PC-3 (cell line): ENCODE measurements around the gene RDX.

Experiments
- EZH2 ChIP-seq: fragments of 300-600 bp; sonication (generic); IDR thresholded peaks from one replicate; pipeline ENCODE4 v1.6.1; 2017; ENCODE audit warnings: antibody characterized with exemption, mild to moderate bottlenecking, low read length; ENCODE audit not compliant: unreplicated experiment
- EZH2phosphoT487 ChIP-seq: fragments of 300-600 bp; sonication (generic); IDR thresholded peaks from 2 replicates; pipeline ENCODE4 v1.6.1; 2018; ENCODE audit warnings: mild to moderate bottlenecking, antibody characterized with exemption, low read length, borderline replicate concordance
- TF ChIP-seq, protein P1 (sequence below): fragments of 300-600 bp; sonication (generic); conservative IDR thresholded peaks from 2 replicates; pipeline ENCODE4 v1.5.1; 2017; ENCODE audit warnings: antibody characterized with exemption, low read depth, mild to moderate bottlenecking, low read length

- TF ChIP-seq, protein P1, sequence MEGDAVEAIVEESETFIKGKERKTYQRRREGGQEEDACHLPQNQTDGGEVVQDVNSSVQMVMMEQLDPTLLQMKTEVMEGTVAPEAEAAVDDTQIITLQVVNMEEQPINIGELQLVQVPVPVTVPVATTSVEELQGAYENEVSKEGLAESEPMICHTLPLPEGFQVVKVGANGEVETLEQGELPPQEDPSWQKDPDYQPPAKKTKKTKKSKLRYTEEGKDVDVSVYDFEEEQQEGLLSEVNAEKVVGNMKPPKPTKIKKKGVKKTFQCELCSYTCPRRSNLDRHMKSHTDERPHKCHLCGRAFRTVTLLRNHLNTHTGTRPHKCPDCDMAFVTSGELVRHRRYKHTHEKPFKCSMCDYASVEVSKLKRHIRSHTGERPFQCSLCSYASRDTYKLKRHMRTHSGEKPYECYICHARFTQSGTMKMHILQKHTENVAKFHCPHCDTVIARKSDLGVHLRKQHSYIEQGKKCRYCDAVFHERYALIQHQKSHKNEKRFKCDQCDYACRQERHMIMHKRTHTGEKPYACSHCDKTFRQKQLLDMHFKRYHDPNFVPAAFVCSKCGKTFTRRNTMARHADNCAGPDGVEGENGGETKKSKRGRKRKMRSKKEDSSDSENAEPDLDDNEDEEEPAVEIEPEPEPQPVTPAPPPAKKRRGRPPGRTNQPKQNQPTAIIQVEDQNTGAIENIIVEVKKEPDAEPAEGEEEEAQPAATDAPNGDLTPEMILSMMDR, result no peak
- TF ChIP-seq EZH2phosphoT487, result no peak
- no peak for TF ChIP-seq EZH2
Observed at GRCh38 chr11:110207123-110207522, 89.3 kb downstream of the RDX start.
